Activated T-helper 2 cell treated with anti-CD3 and anti-CD28 coated beads, Interferon-gamma antibody, Interleukin-2, Interleukin-4, amounts not matched to agents 10 μg/mL and 5 μg/mL and 100 μg/mL, durations not matched to agents 14 hours and 24 hours and 36 hours (primary cell): ENCODE results near the gene RNF4. TPM values are rescaled to one million over a fixed set of nuclear protein-coding genes. Genes with fewer than 3 reads are reported as not detected.
A peak's percentile ranks its signal among the peaks of the same experiment; 100 is the strongest.
"Not testable (repeated sequence)": the region's sequence is repeated elsewhere in the genome, so short reads cannot be mapped to it uniquely, and the experiment has no call there.

Source experiments
- DNase-seq: peaks from one replicate; pipeline ENCODE4 v3.0.0; 2021; ENCODE audit warnings: low spot score
- H3K27ac Mint-ChIP-seq: one replicate; pipeline ENCODE4 v1.8.0; 2021; ENCODE audit warnings: mixed read lengths
- H3K27me3 Mint-ChIP-seq: one replicate; pipeline ENCODE4 v1.8.0; 2021; ENCODE audit warnings: low read depth, mixed read lengths
- H3K36me3 Mint-ChIP-seq: one replicate; pipeline ENCODE4 v1.8.0; 2021; ENCODE audit warnings: low read depth, mixed read lengths
- H3K4me1 Mint-ChIP-seq: one replicate; pipeline ENCODE4 v1.8.0; 2021; ENCODE audit warnings: low read depth, mixed read lengths
- H3K4me3 Mint-ChIP-seq: one replicate; pipeline ENCODE4 v1.8.0; 2021; ENCODE audit warnings: low read depth, mild to moderate bottlenecking, moderate library complexity, mixed read lengths
- H3K9me3 Mint-ChIP-seq: one replicate; pipeline ENCODE4 v1.8.0; 2021; ENCODE audit warnings: mixed read lengths
- intact Hi-C: fragments of 100-400 bp; cut with micrococcal nuclease; formaldehyde crosslinking; loops from one replicate; pipeline ENCODE4 v1.15.1; 2023
- total RNA-seq: library from RNA; stranded (reverse); gene quantifications from 2 replicates; pipeline ENCODE4 v1.2.3, GENCODE V29; 2022

RNF4 gene
- total RNA-seq, 1 donor from 2014 or later = 99.1 TPM

DNA sequence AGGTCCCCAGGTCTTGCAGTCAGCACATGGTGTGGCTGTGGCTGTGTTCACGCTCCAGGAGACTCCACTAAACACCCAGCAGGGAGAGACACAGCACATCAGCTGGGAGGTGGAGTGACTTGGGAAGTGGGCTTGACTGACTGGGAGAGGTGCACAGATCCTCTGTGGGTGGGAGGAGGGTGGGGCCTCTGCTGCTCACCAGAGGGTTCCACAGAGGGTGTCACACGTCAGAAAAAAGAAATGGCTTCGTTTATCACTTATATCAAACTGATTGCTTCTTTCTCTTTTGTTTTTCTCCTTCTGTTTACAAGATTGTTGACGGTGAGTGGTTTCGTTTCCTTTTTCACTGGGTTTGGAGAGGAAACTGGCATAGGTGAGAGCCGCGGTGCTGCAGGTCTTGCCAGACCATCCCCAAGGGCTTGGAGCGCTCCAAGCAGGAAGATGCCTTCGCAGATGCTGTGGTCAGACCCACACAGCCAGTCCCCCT is 42.8 kb downstream of the RNF4 start:
- no peak for DNase-seq
- Mint-ChIP-seq H3K27ac (peak overlapping the region; percentile 28), H3K36me3 (peaks cover 71% of the 10 kb centered on the region), H3K4me3 (no peak overlapping the region), H3K4me1 (peaks cover 2% of the 10 kb centered on the region), H3K27me3 (no peaks in the 10 kb centered on the region), H3K9me3 (no peaks in the 10 kb centered on the region)
- intact Hi-C loops = no loop called here

DNA sequence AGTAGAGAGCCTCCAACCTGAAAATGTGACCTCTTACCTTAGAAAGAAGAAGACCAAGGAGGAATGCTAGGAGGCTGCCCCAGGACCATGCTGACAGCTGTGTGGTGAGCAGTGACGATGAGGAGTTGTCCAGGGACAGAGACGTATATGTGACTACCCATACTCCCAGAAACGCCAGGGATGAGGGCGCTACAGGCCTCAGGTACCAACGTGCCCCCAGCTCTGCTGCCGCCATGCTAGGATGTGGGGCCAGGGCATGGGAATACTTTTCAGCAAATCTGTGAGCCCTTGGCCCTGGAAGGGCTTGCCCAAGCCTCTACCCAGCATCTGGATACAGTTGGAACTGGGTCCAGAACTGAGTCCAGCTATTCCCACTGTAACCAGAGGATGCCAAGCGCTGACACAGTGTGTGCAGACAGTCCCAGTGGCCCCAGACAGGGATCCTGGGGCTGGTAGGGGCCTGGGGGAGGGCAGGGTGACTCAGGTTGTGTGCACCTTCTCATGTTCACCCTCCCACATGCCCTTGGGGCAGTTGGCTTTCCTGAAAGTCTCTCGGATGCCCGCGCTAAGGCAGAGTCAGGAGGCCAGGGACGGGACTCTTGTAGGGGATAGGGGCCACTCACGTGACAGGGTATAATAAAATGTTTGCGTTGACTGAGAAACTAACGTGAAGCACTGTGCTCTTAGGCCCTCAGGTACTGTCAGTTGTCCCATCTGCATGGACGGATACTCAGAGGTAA is 43.7 kb downstream of the RNF4 start:
- Mint-ChIP-seq H3K36me3 (peaks cover 63% of the 10 kb centered on the region), H3K27ac (no peak overlapping the region)

GRCh38 chr4:2514193-2514592 is 45.3 kb downstream of the RNF4 start:
- H3K36me3 Mint-ChIP-seq = peaks cover 55% of the 10 kb centered on the region
- DNase-seq, H3K4me3 Mint-ChIP-seq, H3K9me3 Mint-ChIP-seq, H3K27me3 Mint-ChIP-seq, H3K27ac Mint-ChIP-seq, intact Hi-C loops, H3K4me1 Mint-ChIP-seq: not testable (repeated sequence)

More for the DNA sequence above, 43.7 kb downstream of the RNF4 start:
- intact Hi-C loops = no loop called here
- Mint-ChIP-seq H3K4me1 (peaks cover 2% of the 10 kb centered on the region), H3K9me3 (no peaks in the 10 kb centered on the region), H3K4me3 (no peak overlapping the region), H3K27me3 (no peaks in the 10 kb centered on the region)
- no peak for DNase-seq

GRCh38 chr4:2514944-2515343 is 46.0 kb downstream of the RNF4 start:
- H3K4me3 Mint-ChIP-seq, H3K9me3 Mint-ChIP-seq, intact Hi-C loops, H3K27me3 Mint-ChIP-seq, H3K4me1 Mint-ChIP-seq, DNase-seq, H3K27ac Mint-ChIP-seq: not testable (repeated sequence)
- peaks cover 49% of the 10 kb centered on the region for H3K36me3 Mint-ChIP-seq

DNA sequence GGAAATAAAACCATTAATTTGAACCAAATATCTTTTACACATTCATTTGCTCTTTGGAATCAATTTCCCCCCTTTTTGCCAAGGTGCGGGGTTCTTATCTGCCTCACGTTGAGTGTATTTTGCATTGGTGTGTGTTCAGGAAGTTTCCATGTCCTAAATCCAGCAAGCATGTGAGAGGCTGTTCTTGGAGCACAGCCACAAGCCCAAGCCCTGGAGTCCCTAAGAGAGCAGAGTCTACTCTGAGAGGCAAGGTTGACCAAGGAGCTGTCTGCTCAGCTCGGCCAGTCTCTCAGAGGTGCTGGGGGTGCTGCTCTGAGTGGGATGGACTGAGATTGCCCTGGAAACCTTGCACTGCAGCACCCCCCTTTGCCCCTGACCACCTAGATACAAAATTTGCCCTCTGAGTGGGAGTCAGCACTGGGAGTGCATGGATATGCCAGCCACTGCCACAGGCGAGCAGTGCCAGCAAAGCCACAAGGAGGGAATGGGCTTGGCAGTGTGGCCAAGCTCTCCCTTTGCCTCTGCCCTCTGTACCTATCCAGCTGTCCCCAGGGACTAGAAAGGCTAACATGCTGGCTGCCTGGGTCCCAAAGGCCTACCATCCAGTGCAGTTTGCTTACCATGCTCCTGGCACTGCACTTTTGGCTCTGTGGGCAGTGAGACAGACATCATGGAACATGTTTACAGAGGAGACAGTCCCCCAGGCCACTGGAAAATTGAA is 47.1 kb downstream of the RNF4 start:
- Mint-ChIP-seq H3K4me3 (no peak overlapping the region), H3K27me3 (no peaks in the 10 kb centered on the region), H3K36me3 (peaks cover 40% of the 10 kb centered on the region), H3K27ac (no peak overlapping the region), H3K9me3 (no peaks in the 10 kb centered on the region), H3K4me1 (no peaks in the 10 kb centered on the region)
- DNase-seq = no peak
- intact Hi-C loops = no loop called here

GRCh38 chr4:2516635-2517034 is 47.7 kb downstream of the RNF4 start:
- no peak overlapping the region for H3K27ac Mint-ChIP-seq
- H3K27me3 Mint-ChIP-seq = no peaks in the 10 kb centered on the region
- peaks cover 40% of the 10 kb centered on the region for H3K36me3 Mint-ChIP-seq
- intact Hi-C loops = no loop called here
- no peak overlapping the region for H3K4me3 Mint-ChIP-seq
- H3K4me1 Mint-ChIP-seq = no peaks in the 10 kb centered on the region
- H3K9me3 Mint-ChIP-seq = no peaks in the 10 kb centered on the region
- DNase-seq = no peak

DNA sequence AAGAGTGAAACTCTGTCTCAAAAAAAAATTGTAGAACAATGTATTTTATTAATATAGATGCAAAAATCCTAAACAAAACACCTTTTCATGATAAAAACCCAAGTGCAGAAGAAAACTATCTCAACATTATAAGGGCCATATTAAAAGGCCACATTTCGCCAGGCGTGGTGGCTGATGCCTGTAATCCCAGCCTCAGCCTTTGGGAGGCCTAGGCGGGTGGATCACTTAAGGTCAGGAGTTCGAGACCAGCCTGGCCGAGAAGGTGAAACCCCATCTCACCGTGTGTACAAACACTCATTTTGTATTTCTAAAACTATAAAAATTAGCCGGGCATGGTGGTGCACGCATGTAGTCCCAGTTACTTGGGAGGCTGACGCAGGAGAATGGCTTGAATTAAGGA is 57.7 kb downstream of the RNF4 start:
- no peak for DNase-seq
- no peak overlapping the region for H3K4me3 Mint-ChIP-seq
- no peaks in the 10 kb centered on the region for H3K9me3 Mint-ChIP-seq
- no peaks in the 10 kb centered on the region for H3K4me1 Mint-ChIP-seq
- no peaks in the 10 kb centered on the region for H3K36me3 Mint-ChIP-seq
- H3K27me3 Mint-ChIP-seq = peaks cover 2% of the 10 kb centered on the region
- intact Hi-C loops = no loop called here
- H3K27ac Mint-ChIP-seq = no peak overlapping the region

DNA sequence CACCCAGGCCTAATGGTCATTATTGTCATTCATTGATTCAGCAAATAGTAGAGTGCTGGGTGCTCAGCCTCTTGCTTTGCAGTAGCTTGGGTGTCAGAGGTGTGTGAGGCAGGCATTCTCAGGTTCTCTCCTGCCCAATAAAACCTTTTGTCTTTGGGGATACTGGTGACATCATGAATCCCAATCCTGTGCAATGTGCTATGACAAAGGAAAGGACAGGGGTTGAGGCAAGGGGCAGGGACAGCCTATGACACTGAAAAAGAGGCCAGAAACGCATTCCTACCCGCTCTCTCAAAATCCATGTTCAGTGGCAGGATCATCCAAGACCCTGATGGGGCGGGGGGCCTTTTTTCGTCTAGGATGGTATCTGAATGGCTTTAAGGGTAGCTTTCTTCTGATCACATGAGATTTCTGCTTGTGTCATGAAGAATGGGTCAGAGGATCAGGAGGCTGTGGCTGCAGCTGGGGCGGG is 66.0 kb downstream of the RNF4 start:
- DNase-seq = no peak
- no peaks in the 10 kb centered on the region for H3K9me3 Mint-ChIP-seq
- intact Hi-C loops = loop anchor here (1.0 to 5.0 kb wide), 2 partner anchors 37 to 273 kb away; partner anchors contain the start of gene MXD4
- H3K27ac Mint-ChIP-seq = peak overlapping the region; percentile 80
- H3K36me3 Mint-ChIP-seq = peaks cover 13% of the 10 kb centered on the region
- peaks cover 10% of the 10 kb centered on the region for H3K4me1 Mint-ChIP-seq
- peak overlapping the region; percentile 90 for H3K4me3 Mint-ChIP-seq
- peaks cover 2% of the 10 kb centered on the region for H3K27me3 Mint-ChIP-seq

DNA sequence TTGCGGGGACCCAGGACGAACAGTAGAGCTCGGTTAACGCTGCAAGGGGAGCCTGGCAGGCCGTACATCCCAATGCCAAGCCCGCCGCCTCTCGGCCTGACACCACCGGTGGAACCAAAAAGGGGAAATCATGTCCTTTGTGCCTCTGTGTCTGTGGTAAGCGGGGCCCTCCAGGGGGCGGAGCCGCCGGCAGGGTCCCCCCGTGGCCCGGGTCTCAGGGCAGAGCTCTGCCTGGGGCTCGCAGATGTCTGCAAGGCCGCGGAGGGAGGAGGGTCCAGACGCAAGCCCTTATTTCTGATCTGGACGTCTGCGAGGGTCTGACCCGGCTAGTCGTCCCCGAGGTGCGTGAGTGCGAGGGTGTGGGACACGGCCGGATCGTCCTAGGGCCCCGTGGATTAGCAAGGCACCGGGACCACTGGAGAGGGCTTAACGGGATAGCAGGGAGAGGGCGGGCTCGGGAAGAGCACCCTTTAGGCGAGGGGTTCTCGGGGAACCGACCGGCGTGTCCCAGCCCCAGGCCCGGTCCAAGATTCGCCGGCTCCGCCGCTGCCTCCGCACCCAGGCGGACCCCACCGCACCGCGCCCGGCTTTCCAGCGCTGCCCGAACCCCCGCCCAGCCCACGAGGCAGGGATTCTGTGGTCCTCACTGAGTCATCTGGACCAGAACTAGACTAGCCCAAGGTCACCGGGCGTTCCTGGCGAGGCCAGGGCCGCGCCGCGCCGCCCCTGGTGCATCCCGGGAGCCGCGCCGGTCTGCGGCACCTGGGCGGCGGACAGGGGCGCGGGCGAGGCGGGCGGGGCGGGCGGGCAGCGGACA is 66.7 kb downstream of the RNF4 start:
- Mint-ChIP-seq H3K9me3 (no peaks in the 10 kb centered on the region), H3K27me3 (peaks cover 2% of the 10 kb centered on the region), H3K4me3 (peak overlapping the region; percentile 90), H3K4me1 (peaks cover 10% of the 10 kb centered on the region), H3K36me3 (peaks cover 13% of the 10 kb centered on the region), H3K27ac (peak overlapping the region; percentile 93)
- peak; percentile 43 for DNase-seq
- intact Hi-C loops = loop anchor here (1.0 to 5.0 kb wide), 7 partner anchors 37 to 427 kb away; partner anchors contain the start of genes GRK4, HAUS3, MXD4 and NOP14

GRCh38 chr4:2536193-2537010 is 67.5 kb downstream of the RNF4 start, which contains the start of gene FAM193A:
TSS of gene FAM193A (plus strand) at chr4:2536647. CDS start at chr4:2536916, 269 bp downstream.
- peaks cover 10% of the 10 kb centered on the region for H3K4me1 Mint-ChIP-seq
- H3K27ac Mint-ChIP-seq = peak within 1 kb of the TSS; percentile 93
- H3K4me3 Mint-ChIP-seq = peak within 1 kb of the TSS; percentile 90
- H3K9me3 Mint-ChIP-seq = no peaks in the 10 kb centered on the region
- intact Hi-C loops = loop anchor here (1.0 to 5.0 kb wide), 7 partner anchors 36 to 426 kb away; partner anchors contain the start of genes GRK4, HAUS3, NOP14 and POLN
- DNase-seq = peak; percentile 99
- H3K27me3 Mint-ChIP-seq = no peaks in the 10 kb centered on the region
- H3K36me3 Mint-ChIP-seq = peaks cover 13% of the 10 kb centered on the region

DNA sequence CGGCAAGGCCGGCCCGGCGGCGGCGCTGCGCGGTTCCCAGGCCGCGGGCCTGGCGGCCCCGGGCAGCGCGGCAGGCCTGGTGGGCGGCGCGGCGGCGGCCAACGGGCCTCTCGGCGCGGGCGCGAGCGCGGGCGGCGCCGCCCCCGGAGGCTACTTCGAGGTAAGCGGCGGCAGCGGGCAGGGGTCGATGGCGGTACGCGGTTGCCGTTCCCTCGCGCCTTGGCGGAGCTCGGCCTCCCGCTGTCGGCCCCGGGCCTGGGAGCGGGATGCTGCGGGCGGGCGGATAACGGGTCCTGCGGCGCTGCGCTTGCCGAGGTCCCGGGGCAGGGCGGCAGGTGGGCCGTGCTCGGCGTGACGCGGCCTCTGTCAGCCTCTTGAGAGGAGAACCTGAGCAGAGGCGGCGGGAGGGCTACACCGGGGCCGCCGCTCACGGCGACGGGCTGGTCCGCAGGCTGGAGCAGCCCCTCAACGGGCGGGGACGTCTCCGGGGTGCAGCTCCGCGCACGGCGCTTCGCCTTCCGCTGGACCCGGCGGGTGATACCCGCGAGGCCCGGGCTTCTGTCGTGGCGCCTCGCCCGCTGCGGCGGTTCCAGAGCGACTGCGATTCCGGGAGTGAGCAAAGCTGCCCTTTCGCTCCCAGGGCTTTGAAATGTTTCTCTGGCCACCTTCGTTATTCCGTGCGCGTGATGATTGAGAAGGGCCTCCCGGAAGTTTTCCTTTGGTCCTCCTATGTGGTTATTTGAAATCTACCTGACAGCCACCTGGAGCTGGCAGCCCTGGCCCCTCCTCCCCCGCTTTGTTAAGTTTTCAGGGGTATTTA is 68.3 kb downstream of the RNF4 start:
- Mint-ChIP-seq H3K4me3 (peak overlapping the region; percentile 88), H3K9me3 (no peaks in the 10 kb centered on the region), H3K36me3 (peaks cover 13% of the 10 kb centered on the region), H3K4me1 (peaks cover 10% of the 10 kb centered on the region), H3K27me3 (no peaks in the 10 kb centered on the region), H3K27ac (peak overlapping the region; percentile 82)
- intact Hi-C loops = loop anchor here (1.0 to 5.0 kb wide), 4 partner anchors 35 to 426 kb away; partner anchors contain the start of genes GRK4 and NOP14
- peak; percentile 57 for DNase-seq
